ENCODE results near the gene LMF1. TPM values are rescaled to one million over a fixed set of nuclear protein-coding genes. Genes with fewer than 3 reads are reported as not detected.

The LMF1 gene
- total and polyA plus RNA-seq, 9 of the 15 experiments (the other 6 are each of a cell fraction or from before 2014, with no cell fraction given): 0.11 to 1.6 (median 0.55) TPM; not detected in 1

GRCh38 chr16:819336-820043 is 151.3 kb downstream of the LMF1 start (continued):
- no peak for TF ChIP-seq STAT6 (CRISPR knock-in tag; IDR thresholded peaks at IDR 0.05)

GRCh38 chr16:818592-818991 is 152.2 kb downstream of the LMF1 start:
- Histone ChIP-seq H4K20me1 (replicated peaks; ENCODE audit: control insufficient read depth, insufficient read depth, low read length) (no peaks in the 10 kb centered on the region), H3K9me1 (ENCODE audit: control insufficient read depth, insufficient read depth, low read length) (no peaks in the 10 kb centered on the region), H2AFZ (ENCODE audit: low read depth, low read length) (no peak overlapping the region), H3K4me2 (ENCODE audit: insufficient read depth, low read length) (no peak overlapping the region), H3K27me3 (ENCODE audit: control insufficient read depth in 2 of 2, insufficient read depth in 2 of 2, low read length in 2 of 2) (peaks cover 43 to 90% of the 10 kb centered on the region in 2 experiments), H3K36me3 (ENCODE audit: control insufficient read depth, insufficient read depth, low read length) (no peaks in the 10 kb centered on the region), H3K4me1 (replicated peaks in 1 of 2; ENCODE audit: control insufficient read depth in 2 of 2, insufficient read depth in 2 of 2, low read length in 2 of 2) (peaks cover 0 to 32% of the 10 kb centered on the region in 2 experiments; a peak in 2 of 5 replicates), H3K27ac (ENCODE audit: extremely low read depth, low read depth, low read length) (no peak overlapping the region), H3K9me3 (replicated peaks; ENCODE audit: control insufficient read depth, insufficient read depth, low read depth, low read length) (no peaks in the 10 kb centered on the region; the same call in 1 of the 2 replicates), H3K4me3 (no peak overlapping the region), H3K79me2 (ENCODE audit: control insufficient read depth, insufficient read depth, low read length) (no peaks in the 10 kb centered on the region), H3K9ac (ENCODE audit: insufficient read depth in 1 of 2, low read depth in 2 of 2, low read length in 2 of 2) (no peak overlapping the region)
- no TSS peak for BruUV-seq (replicated peaks)
- DNase-seq (ENCODE audit: extremely low read depth in 1 of 4, low spot score in 3 of 4) (no peak), FAIRE-seq (peak; percentile 64), ATAC-seq (no peak)
- 0% methylated on average over 2 of the region's 2 CpGs for WGBS (ENCODE audit: insufficient coverage, low coverage, missing lambda C conversion rate)
- ChIA-PET CTCF (ENCODE audit: low intra/inter-chr PET ratio) (no interaction called here), POLR2A (no interaction called here)
- in situ Hi-C loops (cut with MboI): no loop called here
- intact Hi-C loops (cut with micrococcal nuclease): no loop called here
- no peak for TF ChIP-seq ZNF316 (IDR thresholded peaks at IDR 0.05)
- TF ChIP-seq CUX1 (CRISPR knock-in tag; IDR thresholded peaks at IDR 0.05): no peak
- TF ChIP-seq GATAD2B (IDR thresholded peaks at IDR 0.05; ENCODE audit: borderline replicate concordance): no peak
- no peak for TF ChIP-seq SNRNP70 (optimal IDR thresholded peaks at IDR 0.05; ENCODE audit: low read depth, low read length)
- no peak for TF ChIP-seq ZFP1 (CRISPR knock-in tag; IDR thresholded peaks at IDR 0.05)
- TF ChIP-seq CC2D1A (IDR thresholded peaks at IDR 0.05): no peak

Data from K562 (cell line).